Keratinocyte (primary cell): ENCODE results near the gene GATAD2B. TPM values are rescaled to one million over a fixed set of nuclear protein-coding genes. Genes with fewer than 3 reads are reported as not detected.

Experiments
- DNase-seq: peaks from one replicate; pipeline ENCODE4 v3.0.0-alpha.2; 2011; ENCODE audit warnings: low read depth, missing footprints, low spot score
- FAIRE-seq: peaks from 2 replicates; lab custom pipeline; 2011; peaks lifted over from hg19 to GRCh38; lab: Jason Lieb, UNC
- H2AFZ ChIP-seq: 2 replicates; pipeline ENCODE4 v1.6.0; 2012; ENCODE audit warnings: low read length, control low read depth, inconsistent platforms; ENCODE audit not compliant: control insufficient read depth
- H3K27ac ChIP-seq: 2 replicates; pipeline ENCODE4 v1.5.1; 2011; ENCODE audit warnings: low read length; ENCODE audit not compliant: control insufficient read depth, insufficient read depth
- H3K27me3 ChIP-seq: 3 replicates; pipeline ENCODE4 v1.6.0; 2011; ENCODE audit warnings: low read length; ENCODE audit not compliant: control insufficient read depth, insufficient read depth; ENCODE audit errors: extremely low read depth
- H3K36me3 ChIP-seq, 2 experiments: 2 replicates in 1 of 2; 3 replicates in 1 of 2; pipeline ENCODE4 v1.5.1; 2011; ENCODE audit warnings: low read length in 2 of 2, mild to moderate bottlenecking in 1 of 2; ENCODE audit not compliant: control insufficient read depth in 2 of 2, insufficient read depth in 2 of 2; ENCODE audit errors: extremely low read depth in 1 of 2
- H3K4me1 ChIP-seq: 3 replicates; pipeline ENCODE4 v1.5.1; 2011; ENCODE audit warnings: low read length; ENCODE audit not compliant: control insufficient read depth, insufficient read depth; ENCODE audit errors: extremely low read depth
- H3K4me2 ChIP-seq: 3 replicates; pipeline ENCODE4 v1.6.0; 2011; ENCODE audit warnings: low read depth, low read length; ENCODE audit not compliant: control insufficient read depth, insufficient read depth; ENCODE audit errors: extremely low read depth
- H3K4me3 ChIP-seq, 3 experiments: fragments of 200-600 bp in 1 of 3; sonication (generic) in 1 of 3; 2 replicates in 2 of 3; 3 replicates in 1 of 3; pipeline ENCODE4 v1.5.1; 2011 to 2016; ENCODE audit warnings: low read length in 3 of 3, mild to moderate bottlenecking in 3 of 3, control low read depth in 2 of 3, inconsistent platforms in 1 of 3, low read depth in 1 of 3, mixed read lengths in 1 of 3, mixed run types in 1 of 3, moderate library complexity in 1 of 3; ENCODE audit not compliant: control insufficient read depth in 2 of 3, insufficient read depth in 2 of 3; ENCODE audit errors: extremely low read depth in 1 of 3
- H3K79me2 ChIP-seq: 2 replicates; pipeline ENCODE4 v1.6.0; 2012; ENCODE audit warnings: low read length; ENCODE audit not compliant: control insufficient read depth, insufficient read depth
- H3K9ac ChIP-seq: 3 replicates; pipeline ENCODE4 v1.6.0; 2011; ENCODE audit warnings: low read length; ENCODE audit not compliant: control insufficient read depth, insufficient read depth; ENCODE audit errors: extremely low read depth
- H3K9me1 ChIP-seq: 3 replicates; pipeline ENCODE4 v1.6.0; 2011; ENCODE audit warnings: low read length; ENCODE audit not compliant: control insufficient read depth, insufficient read depth; ENCODE audit errors: extremely low read depth
- H3K9me3 ChIP-seq: 2 replicates; pipeline ENCODE4 v1.5.1; 2012; ENCODE audit warnings: low read depth, low read length; ENCODE audit not compliant: control insufficient read depth
- H4K20me1 ChIP-seq: 3 replicates; pipeline ENCODE4 v1.6.0; 2011; ENCODE audit warnings: low read length; ENCODE audit not compliant: control insufficient read depth, insufficient read depth; ENCODE audit errors: extremely low read depth
- EZH2 ChIP-seq: IDR thresholded peaks from one replicate; pipeline ENCODE4 v1.6.1; 2012; ENCODE audit warnings: inconsistent platforms, mild to moderate bottlenecking, low read length, moderate library complexity
- dilution Hi-C: fragments of 300-500 bp; cut with MboI; formaldehyde crosslinking; loops from one replicate; pipeline ENCODE4 v1.7.0; 2020; ENCODE audit warnings: low sequenced_read_pairs; ENCODE audit not compliant: extremely low pct_ligation_motif_present
- polyA plus RNA-seq, 5 experiments: library from polyadenylated mRNA; depleted of rRNA in 3 of 5; stranded (reverse) in 3 of 5; stranded (forward) in 1 of 5; unstranded in 1 of 5; fragments of >200 nt; gene quantifications; 1 replicate in 1 of 5; 2 replicates in 3 of 5; 3 replicates in 1 of 5; pipeline versions ENCODE4 v1.2.1 to v1.2.3, GENCODE V29; 2011 to 2012; ENCODE audit warnings: missing spikeins in 2 of 5, low read depth in 1 of 5, low replicate concordance in 1 of 5
- TF ChIP-seq, protein P1 (sequence below), 3 experiments: IDR thresholded peaks in 1 of 3; conservative IDR thresholded peaks in 1 of 3; optimal IDR thresholded peaks in 1 of 3; 2 replicates in 2 of 3; 3 replicates in 1 of 3; pipeline versions ENCODE3 to v1.5.1; 2011; ENCODE audit warnings: low read length in 3 of 3, mild to moderate bottlenecking in 3 of 3, moderate library complexity in 2 of 3, control low read depth in 1 of 3, inconsistent platforms in 1 of 3; ENCODE audit not compliant: insufficient read depth in 2 of 3; ENCODE audit errors: extremely low read depth in 1 of 3

Gene GATAD2B
- polyA plus RNA-seq, 1 donor (not counting 4 experiments of a cell fraction or from before 2014, with no cell fraction given), result 6.1 TPM

DNA sequence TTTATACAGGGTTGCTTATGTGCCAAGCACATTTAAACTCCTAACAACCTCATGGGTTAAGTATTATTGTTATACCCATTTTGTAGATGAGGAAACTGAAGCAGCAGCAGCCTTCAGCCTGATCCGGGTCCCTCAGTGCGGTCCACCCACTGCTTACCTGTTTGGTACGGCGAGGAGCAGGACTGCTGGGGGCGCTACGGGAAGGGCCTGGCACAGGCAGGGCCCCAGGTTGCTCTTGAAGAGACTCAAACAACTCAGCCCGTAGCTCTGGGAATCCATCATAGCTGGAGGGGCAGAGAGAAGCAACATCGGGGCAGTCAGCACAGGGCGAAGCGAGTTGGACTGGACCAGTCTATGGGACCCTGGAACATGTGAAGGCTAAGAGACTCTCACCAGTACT, 14.6 kb upstream of the GATAD2B start:
- Histone ChIP-seq H3K36me3 (peaks cover 43 to 45% of the 10 kb centered on the region in 2 experiments), H3K4me1 (no peaks in the 10 kb centered on the region), H3K27me3 (no peaks in the 10 kb centered on the region), H3K9me3 (no peaks in the 10 kb centered on the region), H3K4me3 (no peak overlapping the region), H3K4me2 (no peak overlapping the region), H3K9ac (no peak overlapping the region), H4K20me1 (no peaks in the 10 kb centered on the region), H2AFZ (no peak overlapping the region), H3K27ac (no peak overlapping the region), H3K79me2 (no peaks in the 10 kb centered on the region), H3K9me1 (no peaks in the 10 kb centered on the region)
- FAIRE-seq (no peak), DNase-seq (no peak)
- dilution Hi-C loops, result no loop called here
- no peak for TF ChIP-seq EZH2
- TF ChIP-seq, protein P1, sequence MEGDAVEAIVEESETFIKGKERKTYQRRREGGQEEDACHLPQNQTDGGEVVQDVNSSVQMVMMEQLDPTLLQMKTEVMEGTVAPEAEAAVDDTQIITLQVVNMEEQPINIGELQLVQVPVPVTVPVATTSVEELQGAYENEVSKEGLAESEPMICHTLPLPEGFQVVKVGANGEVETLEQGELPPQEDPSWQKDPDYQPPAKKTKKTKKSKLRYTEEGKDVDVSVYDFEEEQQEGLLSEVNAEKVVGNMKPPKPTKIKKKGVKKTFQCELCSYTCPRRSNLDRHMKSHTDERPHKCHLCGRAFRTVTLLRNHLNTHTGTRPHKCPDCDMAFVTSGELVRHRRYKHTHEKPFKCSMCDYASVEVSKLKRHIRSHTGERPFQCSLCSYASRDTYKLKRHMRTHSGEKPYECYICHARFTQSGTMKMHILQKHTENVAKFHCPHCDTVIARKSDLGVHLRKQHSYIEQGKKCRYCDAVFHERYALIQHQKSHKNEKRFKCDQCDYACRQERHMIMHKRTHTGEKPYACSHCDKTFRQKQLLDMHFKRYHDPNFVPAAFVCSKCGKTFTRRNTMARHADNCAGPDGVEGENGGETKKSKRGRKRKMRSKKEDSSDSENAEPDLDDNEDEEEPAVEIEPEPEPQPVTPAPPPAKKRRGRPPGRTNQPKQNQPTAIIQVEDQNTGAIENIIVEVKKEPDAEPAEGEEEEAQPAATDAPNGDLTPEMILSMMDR (optimal IDR thresholded peaks at IDR 0.05 in 1 of 3, IDR thresholded peaks at IDR 0.05 in 1 of 3, conservative IDR thresholded peaks at IDR 0.05 in 1 of 3; ENCODE audit: extremely low read depth in 1 of 3, insufficient read depth in 2 of 3, low read length in 3 of 3), result no peak

DNA sequence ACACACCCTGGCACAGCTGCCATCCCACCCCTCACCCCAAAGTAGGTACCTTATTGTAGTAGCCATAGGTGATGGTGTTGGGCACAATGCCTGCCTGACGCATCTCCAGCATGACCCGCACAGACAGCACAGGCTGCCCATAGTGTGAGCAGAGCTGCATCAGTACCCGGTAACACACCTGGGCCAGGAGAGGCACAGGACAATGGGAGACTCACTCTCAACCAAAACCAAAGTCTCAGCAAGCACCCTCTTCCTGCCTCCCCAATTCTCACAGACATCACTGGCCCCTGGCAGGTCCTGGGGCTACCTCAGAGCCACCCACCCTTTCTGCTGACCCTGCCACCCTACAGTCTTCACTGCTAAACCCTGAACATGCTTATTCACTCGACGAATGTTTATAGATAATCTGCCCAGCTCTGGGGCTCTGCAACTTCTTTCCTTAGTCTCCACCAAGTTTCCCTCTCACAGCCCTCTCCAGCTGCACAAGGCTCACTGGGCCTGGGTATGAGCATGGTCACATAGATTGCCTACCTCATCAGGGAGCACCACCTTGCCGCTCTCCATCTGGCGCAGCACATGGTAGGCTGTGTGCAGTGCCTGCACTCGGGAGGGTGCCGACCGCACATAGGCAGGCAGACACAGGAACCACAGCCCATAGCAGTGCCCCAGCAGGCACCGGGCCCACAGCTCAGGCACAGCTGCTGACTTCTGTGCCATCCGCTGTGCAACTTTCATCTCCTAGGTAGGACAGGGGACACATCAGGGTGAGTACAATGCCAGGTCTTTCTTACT, 13.4 kb upstream of the GATAD2B start:
- Histone ChIP-seq H3K4me2 (no peak overlapping the region), H2AFZ (no peak overlapping the region), H4K20me1 (no peaks in the 10 kb centered on the region), H3K36me3 (peaks cover 42% of the 10 kb centered on the region in 2 experiments), H3K4me3 (no peak overlapping the region), H3K4me1 (no peaks in the 10 kb centered on the region), H3K9ac (no peak overlapping the region), H3K79me2 (no peaks in the 10 kb centered on the region), H3K27me3 (no peaks in the 10 kb centered on the region), H3K27ac (no peak overlapping the region), H3K9me1 (no peaks in the 10 kb centered on the region), H3K9me3 (no peaks in the 10 kb centered on the region)
- no peak for DNase-seq
- FAIRE-seq, result no peak
- no peak for TF ChIP-seq EZH2
- TF ChIP-seq, protein P1 (optimal IDR thresholded peaks at IDR 0.05 in 1 of 3, IDR thresholded peaks at IDR 0.05 in 1 of 3, conservative IDR thresholded peaks at IDR 0.05 in 1 of 3; ENCODE audit: extremely low read depth in 1 of 3, insufficient read depth in 2 of 3, low read length in 3 of 3), result no peak
- dilution Hi-C loops, result no loop called here
